ENCODE data around the gene SKIDA1.
A peak's percentile ranks its signal among the peaks of the same experiment; 100 is the strongest.

SKIDA1 gene

GRCh38 chr10:21501731-21502347, 23.6 kb downstream of the SKIDA1 start:
- no peak for DNase-seq (ENCODE audit: low spot score)

- DNase-seq (ENCODE audit: low spot score), result no peak
Observed at GRCh38 chr10:21501091-21501490, 24.4 kb downstream of the SKIDA1 start.

- no peak for DNase-seq (ENCODE audit: low spot score)
Observed at GRCh38 chr10:21500578-21500910, 24.9 kb downstream of the SKIDA1 start.

GRCh38 chr10:21499701-21500577, 25.5 kb downstream of the SKIDA1 start:
- DNase-seq (ENCODE audit: low spot score), result peak; percentile 82

- no peak for DNase-seq (ENCODE audit: low spot score)
Observed at GRCh38 chr10:21498986-21499385, 26.5 kb downstream of the SKIDA1 start.

- no peak for DNase-seq (ENCODE audit: low spot score)
Observed at GRCh38 chr10:21498377-21498776, 27.1 kb downstream of the SKIDA1 start.

GRCh38 chr10:21497177-21497807, 28.2 kb downstream of the SKIDA1 start:
- DNase-seq (ENCODE audit: low spot score), result peak; percentile 92

- DNase-seq (ENCODE audit: low spot score), result peak; percentile 84
Observed at GRCh38 chr10:21496343-21497176, 28.9 kb downstream of the SKIDA1 start.

- peak; percentile 99 for DNase-seq (ENCODE audit: low spot score)
Observed at GRCh38 chr10:21495752-21496342, 29.6 kb downstream of the SKIDA1 start.

GRCh38 chr10:21495002-21495751, 30.3 kb downstream of the SKIDA1 start:
- no peak for DNase-seq (ENCODE audit: low spot score)

- DNase-seq (ENCODE audit: low spot score), result no peak
Observed at GRCh38 chr10:21494191-21495001, 31.1 kb downstream of the SKIDA1 start.

GRCh38 chr10:21493784-21494183, 31.7 kb downstream of the SKIDA1 start:
- DNase-seq (ENCODE audit: low spot score), result no peak

GRCh38 chr10:21492421-21492820, 33.1 kb downstream of the SKIDA1 start:
- no peak for DNase-seq (ENCODE audit: low spot score)

- no peak for DNase-seq (ENCODE audit: low spot score)
Observed at GRCh38 chr10:21490711-21491105, 34.8 kb downstream of the SKIDA1 start.

GRCh38 chr10:21490028-21490710, 35.3 kb downstream of the SKIDA1 start:
- DNase-seq (ENCODE audit: low spot score), result no peak

GRCh38 chr10:21488957-21489446, 36.5 kb downstream of the SKIDA1 start:
- no peak for DNase-seq (ENCODE audit: low spot score)

- DNase-seq (ENCODE audit: low spot score), result no peak
Observed at GRCh38 chr10:21488246-21488956, 37.1 kb downstream of the SKIDA1 start.

GRCh38 chr10:21487416-21488180, 37.9 kb downstream of the SKIDA1 start:
- no peak for DNase-seq (ENCODE audit: low spot score)

All from HuH-7 (cell line).